Suprapubic skin (tissue), 4 donors: Measurements from ENCODE around the gene MB21D2. TPM values are rescaled to one million over a fixed set of nuclear protein-coding genes. Genes with fewer than 3 reads are reported as not detected.

Experiments
- DNase-seq, 2 donors: peaks; one replicate each; pipeline ENCODE4 v3.0.0-alpha.2; 2019; ENCODE audit warnings: low spot score in 2 of 2
- H3K27ac ChIP-seq: fragments of 200-600 bp; sonication (generic); one replicate; pipeline ENCODE4 v1.5.1; 2019
- H3K27me3 ChIP-seq: fragments of 200-600 bp; sonication (generic); one replicate; pipeline ENCODE4 v1.5.1; 2019
- H3K36me3 ChIP-seq: fragments of 200-600 bp; sonication (generic); one replicate; pipeline ENCODE4 v1.5.1; 2019
- H3K4me1 ChIP-seq: fragments of 200-600 bp; sonication (generic); one replicate; pipeline ENCODE4 v1.5.1; 2019
- H3K4me3 ChIP-seq: fragments of 200-600 bp; sonication (generic); one replicate; pipeline ENCODE4 v1.5.1; 2019; ENCODE audit warnings: mild to moderate bottlenecking
- H3K9me3 ChIP-seq: fragments of 200-600 bp; sonication (generic); one replicate; pipeline ENCODE4 v1.5.1; 2019
- EP300 ChIP-seq: sonication (generic); formaldehyde crosslinking; IDR thresholded peaks from one replicate; pipeline ENCODE4 v1.6.1; 2017; ENCODE audit warnings: antibody characterized with exemption
- POLR2A ChIP-seq, 2 donors: fragments of 450-650 bp; IDR thresholded peaks; one replicate each; pipeline ENCODE4 v1.6.1; 2017; ENCODE audit warnings: antibody characterized with exemption in 2 of 2, mild to moderate bottlenecking in 2 of 2, moderate library complexity in 2 of 2
- POLR2AphosphoS5 ChIP-seq, 3 donors: sonication (generic); formaldehyde crosslinking; IDR thresholded peaks; one replicate each; pipeline ENCODE4 v1.6.1; 2017; ENCODE audit warnings: antibody characterized with exemption in 3 of 3
- WGBS: methylation state at CpG from one replicate; pipeline ENCODE4 v1.1.5; 2018; 5-methylcytosine and 5-hydroxymethylcytosine counted together
- total RNA-seq, 4 donors: library from RNA; depleted of rRNA; stranded (reverse); fragments of >200 nt; gene quantifications; one replicate each; pipeline ENCODE4 v1.1.0, GENCODE V29; 2016
- TF ChIP-seq, protein P1 (sequence below), 2 donors: fragments of 200-600 bp in 1 of 2; fragments of 450-650 bp in 1 of 2; sonication (generic) in 1 of 2; IDR thresholded peaks; one replicate each; pipeline ENCODE4 v1.5.1; 2016 to 2019; ENCODE audit warnings: antibody characterized with exemption in 2 of 2, mild to moderate bottlenecking in 1 of 2, moderate library complexity in 1 of 2

MB21D2 gene
- total RNA-seq, 4 donors from 2014 or later: 9.2 to 12.2 (median 10.7) TPM

DNA sequence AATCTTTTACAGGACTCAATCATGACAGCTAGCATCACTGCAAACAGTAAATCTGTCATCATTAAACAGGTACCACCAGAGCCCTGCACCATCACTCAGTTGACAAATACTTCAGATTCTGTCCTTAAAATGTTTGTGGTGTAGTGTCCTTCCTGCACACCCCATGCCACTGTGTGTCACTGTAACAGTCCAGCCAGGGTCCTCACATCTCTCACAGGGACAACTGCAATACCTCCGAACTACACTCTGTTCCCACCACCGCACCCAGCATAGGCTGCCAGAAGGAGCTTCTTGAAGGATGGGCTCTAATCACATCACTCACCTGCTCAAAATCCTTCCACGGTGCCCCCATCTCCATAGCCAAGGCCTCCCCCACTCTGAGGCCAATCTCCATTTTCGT lies 100.2 kb downstream of the MB21D2 start:
- Histone ChIP-seq H3K4me3 (no peak overlapping the region), H3K9me3 (no peaks in the 10 kb centered on the region), H3K36me3 (no peaks in the 10 kb centered on the region), H3K27ac (no peak overlapping the region), H3K27me3 (no peaks in the 10 kb centered on the region), H3K4me1 (peaks cover 17% of the 10 kb centered on the region)
- 92% methylated on average over 4 of the region's 4 CpGs for WGBS
- TF ChIP-seq POLR2AphosphoS5 (IDR thresholded peaks at IDR 0.05) (no peak), POLR2A (IDR thresholded peaks at IDR 0.05) (no peak), EP300 (no peak)
- TF ChIP-seq, protein P1, sequence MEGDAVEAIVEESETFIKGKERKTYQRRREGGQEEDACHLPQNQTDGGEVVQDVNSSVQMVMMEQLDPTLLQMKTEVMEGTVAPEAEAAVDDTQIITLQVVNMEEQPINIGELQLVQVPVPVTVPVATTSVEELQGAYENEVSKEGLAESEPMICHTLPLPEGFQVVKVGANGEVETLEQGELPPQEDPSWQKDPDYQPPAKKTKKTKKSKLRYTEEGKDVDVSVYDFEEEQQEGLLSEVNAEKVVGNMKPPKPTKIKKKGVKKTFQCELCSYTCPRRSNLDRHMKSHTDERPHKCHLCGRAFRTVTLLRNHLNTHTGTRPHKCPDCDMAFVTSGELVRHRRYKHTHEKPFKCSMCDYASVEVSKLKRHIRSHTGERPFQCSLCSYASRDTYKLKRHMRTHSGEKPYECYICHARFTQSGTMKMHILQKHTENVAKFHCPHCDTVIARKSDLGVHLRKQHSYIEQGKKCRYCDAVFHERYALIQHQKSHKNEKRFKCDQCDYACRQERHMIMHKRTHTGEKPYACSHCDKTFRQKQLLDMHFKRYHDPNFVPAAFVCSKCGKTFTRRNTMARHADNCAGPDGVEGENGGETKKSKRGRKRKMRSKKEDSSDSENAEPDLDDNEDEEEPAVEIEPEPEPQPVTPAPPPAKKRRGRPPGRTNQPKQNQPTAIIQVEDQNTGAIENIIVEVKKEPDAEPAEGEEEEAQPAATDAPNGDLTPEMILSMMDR (IDR thresholded peaks at IDR 0.05): no peak
- no peak for DNase-seq

DNA sequence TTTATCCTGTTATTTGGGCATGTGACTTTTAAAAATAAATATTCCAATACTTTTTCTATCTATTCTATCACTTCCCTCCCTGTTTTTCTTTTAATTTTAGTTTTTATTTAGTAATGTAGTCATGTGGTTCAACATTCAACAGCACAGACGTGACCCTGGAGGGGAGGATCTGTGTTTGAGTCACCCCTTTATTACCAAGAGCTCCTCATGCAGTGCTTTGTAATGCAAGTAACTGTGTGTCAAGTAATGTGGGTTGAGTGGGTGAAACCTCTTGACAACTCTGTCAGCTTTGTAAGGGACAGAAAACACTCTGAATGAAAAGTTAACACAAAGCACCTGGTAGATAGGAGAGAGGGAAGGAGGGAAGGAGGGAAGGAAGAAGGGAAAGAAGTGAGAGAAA lies 100.6 kb downstream of the MB21D2 start:
- Histone ChIP-seq H3K4me1 (peaks cover 17% of the 10 kb centered on the region), H3K36me3 (no peaks in the 10 kb centered on the region), H3K27ac (no peak overlapping the region), H3K4me3 (no peak overlapping the region), H3K27me3 (no peaks in the 10 kb centered on the region), H3K9me3 (no peaks in the 10 kb centered on the region)
- 74% methylated on average over 1 of the region's 1 CpG for WGBS
- DNase-seq: no peak
- TF ChIP-seq, protein P1 (IDR thresholded peaks at IDR 0.05): no peak

DNA sequence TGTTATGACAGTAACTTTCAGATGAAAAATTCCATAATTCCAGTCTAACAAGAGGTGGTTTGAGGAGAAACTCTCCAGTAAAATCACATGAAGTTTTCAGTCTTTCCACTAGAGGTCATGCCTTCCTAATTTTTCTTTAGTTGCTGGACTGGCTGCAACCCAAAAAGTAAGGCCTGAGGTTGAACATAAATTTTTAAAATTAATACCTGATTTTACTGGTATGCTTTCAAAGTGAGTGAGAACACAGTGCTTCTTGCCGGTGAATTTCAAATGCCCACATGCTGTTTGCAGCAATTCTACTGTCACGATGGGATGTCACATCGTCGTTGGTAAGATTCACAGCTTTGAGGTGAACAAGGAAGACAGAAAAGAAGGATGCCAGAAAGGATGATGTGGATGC lies 101.3 kb downstream of the MB21D2 start:
- Histone ChIP-seq H3K4me1 (peaks cover 17% of the 10 kb centered on the region), H3K27ac (no peak overlapping the region), H3K9me3 (no peaks in the 10 kb centered on the region), H3K27me3 (no peaks in the 10 kb centered on the region), H3K4me3 (no peak overlapping the region), H3K36me3 (no peaks in the 10 kb centered on the region)
- 71% methylated on average over 4 of the region's 4 CpGs for WGBS
- DNase-seq: no peak
- TF ChIP-seq, protein P1 (IDR thresholded peaks at IDR 0.05): peak; percentile 54 to 58
- no peak for TF ChIP-seq EP300

DNA sequence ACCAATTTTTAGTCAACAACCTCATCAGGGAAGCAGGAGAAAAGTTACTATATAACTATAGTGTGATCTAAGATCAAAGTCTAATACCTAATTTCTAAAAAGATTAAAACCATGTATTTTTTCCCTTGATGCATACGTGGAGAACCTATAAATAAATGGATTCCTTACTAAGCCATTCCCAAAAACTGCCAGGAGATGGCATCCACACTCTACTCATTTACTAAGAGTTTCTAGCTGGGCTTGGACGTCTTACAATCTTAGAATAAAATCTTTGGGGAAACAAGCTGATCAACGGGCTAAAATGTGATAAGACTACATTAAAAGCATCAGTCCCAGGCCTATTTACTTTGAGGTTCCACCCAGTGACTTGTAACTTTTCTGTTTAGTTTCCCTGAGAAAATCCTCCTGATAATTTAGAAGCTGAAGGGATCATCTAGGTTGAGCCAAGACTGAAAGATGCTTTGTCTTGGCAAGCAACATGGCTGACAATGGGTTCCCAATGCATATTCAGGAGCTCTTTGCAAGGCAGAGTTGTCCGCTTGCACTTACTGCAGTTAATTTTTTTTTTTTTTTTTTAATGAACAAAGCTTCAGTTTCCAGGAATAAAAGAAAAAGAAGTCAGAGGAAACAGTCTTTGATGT lies 104.8 kb downstream of the MB21D2 start:
- DNase-seq: no peak
- Histone ChIP-seq H3K4me1 (peaks cover 2% of the 10 kb centered on the region), H3K27ac (no peak overlapping the region), H3K27me3 (no peaks in the 10 kb centered on the region), H3K4me3 (no peak overlapping the region), H3K9me3 (no peaks in the 10 kb centered on the region), H3K36me3 (no peaks in the 10 kb centered on the region)
- WGBS: 17% methylated on average over 4 of the region's 4 CpGs
- TF ChIP-seq POLR2A (IDR thresholded peaks at IDR 0.05): no peak
- TF ChIP-seq, protein P1 (IDR thresholded peaks at IDR 0.05): peak in 1 of 2 donors; percentile 43

DNA sequence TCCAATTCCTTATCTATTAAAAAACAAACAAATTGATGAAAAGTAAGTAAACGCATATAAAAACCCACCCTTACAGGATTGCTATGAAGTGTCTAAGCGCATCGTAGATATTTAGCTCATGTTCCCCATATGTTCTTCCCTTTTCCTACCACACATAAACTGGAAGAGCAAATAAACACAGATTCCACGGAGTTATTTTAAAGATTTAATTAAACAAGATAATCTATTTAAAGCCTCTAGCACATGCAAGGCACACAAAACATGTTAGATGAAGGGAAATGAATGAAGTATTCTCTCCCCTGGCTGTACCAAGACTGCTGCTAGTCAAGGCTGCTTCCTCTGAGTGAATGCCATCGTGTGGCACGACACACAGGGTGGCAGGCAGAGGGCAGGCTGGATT lies 111.9 kb downstream of the MB21D2 start:
- no peak for DNase-seq
- no peak for TF ChIP-seq EP300
- no peak for TF ChIP-seq POLR2A (IDR thresholded peaks at IDR 0.05)
- TF ChIP-seq, protein P1 (IDR thresholded peaks at IDR 0.05): no peak
- no peak for TF ChIP-seq POLR2AphosphoS5 (IDR thresholded peaks at IDR 0.05)
- no peaks in the 10 kb centered on the region for H3K27me3 ChIP-seq
- no peaks in the 10 kb centered on the region for H3K4me1 ChIP-seq
- 92% methylated on average over 6 of the region's 6 CpGs for WGBS
- no peak overlapping the region for H3K4me3 ChIP-seq
- H3K27ac ChIP-seq: no peak overlapping the region
- H3K9me3 ChIP-seq: no peaks in the 10 kb centered on the region
- H3K36me3 ChIP-seq: no peaks in the 10 kb centered on the region
